HG02840 (cell line): ENCODE data around the gene PSMD14.

Source experiments
- ATAC-seq: cut with Tn5 transposase; IDR thresholded peaks from one replicate; pipeline ENCODE4 v1.9.1; 2021; ENCODE audit warnings: mild to moderate bottlenecking, moderate library complexity, moderate number of reproducible peaks; ENCODE audit not compliant: unreplicated experiment, low FRiP score

The PSMD14 gene

DNA sequence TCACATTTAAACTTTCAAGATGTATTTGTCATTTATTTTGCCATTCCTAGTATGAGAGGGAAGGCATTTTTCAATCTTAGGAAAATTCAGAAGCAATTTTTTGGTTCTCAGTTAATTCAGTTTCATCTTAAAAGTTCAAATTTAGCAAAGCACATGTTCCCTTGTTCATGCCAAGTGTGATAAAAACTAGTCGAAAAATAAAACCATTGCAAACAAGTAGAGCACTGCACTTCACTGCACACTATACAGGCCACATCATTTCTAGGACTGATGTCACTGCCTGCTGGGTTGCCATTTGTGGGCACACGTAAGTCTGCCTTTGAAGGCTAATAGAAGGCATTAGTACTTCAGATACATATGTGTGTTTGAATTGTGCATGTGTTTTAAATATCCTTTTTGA lies 122.2 kb downstream of the PSMD14 start:
- ATAC-seq, result no peak

- ATAC-seq, result no peak
Observed at GRCh38 chr2:161432107-161432506, 123.9 kb downstream of the PSMD14 start.

- ATAC-seq, result no peak
Observed at GRCh38 chr2:161434118-161434517, 125.9 kb downstream of the PSMD14 start.

GRCh38 chr2:161436411-161436810 lies 128.2 kb downstream of the PSMD14 start:
- no peak for ATAC-seq

DNA sequence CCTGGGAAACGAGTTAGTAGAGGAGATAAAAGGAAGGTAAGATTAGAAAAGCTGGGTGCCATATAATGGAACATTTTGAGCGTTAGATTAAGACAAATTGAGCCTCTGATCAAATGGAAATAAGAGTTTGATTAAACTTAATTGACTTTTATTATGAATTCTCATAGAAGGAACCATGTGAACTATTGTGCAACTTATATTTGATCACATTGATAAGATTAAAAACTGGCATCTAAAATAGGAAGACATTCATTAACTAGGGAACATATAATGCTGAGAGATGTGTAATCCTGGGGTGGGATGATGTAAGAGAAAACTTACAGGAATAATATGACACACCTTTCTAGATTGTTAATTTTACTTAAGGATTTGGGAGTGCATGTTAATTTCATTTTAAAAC lies 130.4 kb downstream of the PSMD14 start:
- no peak for ATAC-seq

- ATAC-seq, result no peak
Observed at GRCh38 chr2:161445097-161445496, 136.9 kb downstream of the PSMD14 start.

- no peak for ATAC-seq
Observed at GRCh38 chr2:161448431-161448830, 140.2 kb downstream of the PSMD14 start.
